ENCODE measurements around the gene DARS2. TPM values are rescaled to one million over a fixed set of nuclear protein-coding genes. Genes with fewer than 3 reads are reported as not detected.
"Not testable (repeated sequence)": the region's sequence is repeated elsewhere in the genome, so short reads cannot be mapped to it uniquely, and the experiment has no call there.

DARS2 gene
- total RNA-seq, 1 donor from 2014 or later, result 11.5 TPM

DNA sequence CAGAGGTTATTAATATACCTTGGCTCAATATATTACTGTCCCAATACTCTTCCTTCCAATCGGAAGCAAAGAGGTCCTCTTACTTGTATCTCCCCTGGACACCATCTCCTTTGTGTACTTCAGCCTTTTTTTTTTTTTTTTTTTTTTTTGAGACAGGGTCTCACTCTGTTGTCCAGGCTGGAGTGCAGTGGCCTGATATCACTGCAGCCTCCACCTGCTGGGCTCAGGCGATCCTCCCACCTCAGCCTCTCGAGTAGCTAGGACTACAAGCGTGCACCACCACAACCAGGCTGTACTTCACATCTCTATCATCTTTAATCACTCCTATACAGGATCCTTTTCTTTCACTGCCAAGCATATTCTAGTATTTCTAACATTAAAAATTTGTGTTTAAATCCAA is 2.8 kb upstream of the DARS2 start:
- Histone ChIP-seq H3K4me3 (ENCODE audit: low read length in 3 of 3) (no peak overlapping the region), H3K27ac (ENCODE audit: low read depth, low read length) (no peak overlapping the region), H3K4me1 (ENCODE audit: control insufficient read depth in 3 of 3, insufficient read depth in 3 of 3, low read length in 3 of 3) (peaks cover 8 to 9% (median 8%) of the 10 kb centered on the region in 3 donors), H3K9me3 (ENCODE audit: control insufficient read depth in 3 of 3, low read length in 3 of 3) (no peaks in the 10 kb centered on the region), H3K27me3 (ENCODE audit: control insufficient read depth in 3 of 3, insufficient read depth in 3 of 3, low read length in 3 of 3) (no peaks in the 10 kb centered on the region), H3K9ac (ENCODE audit: low read depth in 1 of 3, low read length in 3 of 3) (no peak overlapping the region), H3K36me3 (ENCODE audit: control insufficient read depth in 3 of 3, insufficient read depth in 3 of 3, low read length in 3 of 3) (peaks cover 0 to 5% (median 3%) of the 10 kb centered on the region in 3 donors)

DNA sequence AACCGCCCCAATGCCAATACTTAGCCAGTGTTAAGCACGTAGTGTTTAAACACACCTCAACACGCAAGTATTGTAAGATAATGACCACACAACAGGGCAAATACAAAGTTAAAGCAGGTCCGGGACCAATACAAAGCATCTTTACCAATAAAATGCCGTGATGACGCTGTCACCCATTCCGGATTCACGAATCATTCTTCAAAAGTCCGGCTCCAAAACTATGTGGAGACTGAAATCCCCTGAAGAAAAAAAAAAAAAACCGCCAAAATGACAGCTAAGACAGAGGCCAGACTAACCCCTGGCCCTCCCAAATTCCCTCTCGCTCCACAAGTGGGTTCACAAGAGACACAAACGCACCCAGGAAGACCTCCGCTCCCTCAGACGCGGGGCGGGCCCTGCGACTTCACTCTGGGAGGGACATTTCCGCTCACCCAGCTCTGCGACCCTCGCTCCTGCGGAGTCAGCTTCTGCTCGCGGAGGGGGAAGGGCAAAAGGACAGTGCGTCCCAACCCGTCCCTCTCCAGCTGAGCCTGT is 625 bp upstream of the DARS2 start:
- Histone ChIP-seq H3K4me1 (ENCODE audit: control insufficient read depth in 3 of 3, insufficient read depth in 3 of 3, low read length in 3 of 3) (peaks cover 8 to 9% (median 8%) of the 10 kb centered on the region in 3 donors), H3K27ac (ENCODE audit: low read depth, low read length) (peak overlapping the region; percentile 99), H3K4me3 (ENCODE audit: low read length in 3 of 3) (peak overlapping the region; percentile 92 to 100 (median 95)), H3K9me3 (ENCODE audit: control insufficient read depth in 3 of 3, low read length in 3 of 3) (no peaks in the 10 kb centered on the region), H3K27me3 (ENCODE audit: control insufficient read depth in 3 of 3, insufficient read depth in 3 of 3, low read length in 3 of 3) (no peaks in the 10 kb centered on the region), H3K36me3 (ENCODE audit: control insufficient read depth in 3 of 3, insufficient read depth in 3 of 3, low read length in 3 of 3) (peaks cover 0 to 3% (median 0%) of the 10 kb centered on the region in 3 donors), H3K9ac (ENCODE audit: low read depth in 1 of 3, low read length in 3 of 3) (peak overlapping the region; percentile 94 to 98 (median 98))

DNA sequence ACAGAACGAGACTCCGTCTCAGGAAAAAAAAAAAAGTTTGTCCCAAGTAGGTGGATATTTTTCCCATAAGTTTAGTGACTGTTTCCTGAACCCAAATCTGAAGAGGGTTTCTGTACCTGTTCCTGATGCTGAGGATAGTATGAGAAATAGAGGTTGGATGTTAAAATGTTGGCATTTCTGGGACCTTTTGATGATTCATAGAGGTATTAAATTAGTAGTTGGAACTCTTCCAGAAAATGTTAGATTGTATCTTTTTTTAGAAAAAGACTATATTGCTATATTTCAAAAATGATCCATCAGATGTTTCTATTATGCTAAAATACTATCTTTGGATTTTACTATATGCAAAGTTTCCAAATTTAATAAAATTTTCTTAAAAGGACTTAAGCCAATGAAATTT is 3.1 kb downstream of the DARS2 start:
- no peaks in the 10 kb centered on the region for H3K27me3 ChIP-seq (ENCODE audit: control insufficient read depth in 3 of 3, insufficient read depth in 3 of 3, low read length in 3 of 3)
- H3K9me3 ChIP-seq (ENCODE audit: control insufficient read depth in 3 of 3, low read length in 3 of 3), result no peaks in the 10 kb centered on the region
- peaks cover 7 to 9% (median 8%) of the 10 kb centered on the region in 3 donors for H3K36me3 ChIP-seq (ENCODE audit: control insufficient read depth in 3 of 3, insufficient read depth in 3 of 3, low read length in 3 of 3)
- H3K27ac ChIP-seq (ENCODE audit: low read depth, low read length), result no peak overlapping the region
- peaks cover 8 to 9% (median 8%) of the 10 kb centered on the region in 3 donors for H3K4me1 ChIP-seq (ENCODE audit: control insufficient read depth in 3 of 3, insufficient read depth in 3 of 3, low read length in 3 of 3)
- no peak overlapping the region for H3K9ac ChIP-seq (ENCODE audit: low read depth in 1 of 3, low read length in 3 of 3)
- no peak overlapping the region for H3K4me3 ChIP-seq (ENCODE audit: low read length in 3 of 3)

DNA sequence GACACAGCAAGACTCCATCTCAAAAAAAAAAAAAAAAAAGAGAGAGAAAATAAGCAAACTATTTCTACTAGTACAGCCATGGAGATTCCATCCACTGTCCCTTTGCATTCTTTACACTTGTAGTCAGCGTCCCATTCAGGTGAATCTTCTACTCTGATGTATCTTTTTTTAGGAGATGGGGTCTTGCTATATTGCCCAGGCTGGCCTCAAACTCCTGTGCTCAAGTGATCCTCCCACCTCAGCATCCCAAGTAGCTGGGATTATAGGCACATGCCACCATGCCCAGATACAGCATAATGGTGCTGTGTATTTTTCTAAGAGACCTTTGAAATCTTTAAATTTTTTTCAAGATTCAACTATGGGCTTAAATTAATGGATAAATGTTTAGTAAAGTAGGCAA is 8.3 kb downstream of the DARS2 start:
- H3K27me3 ChIP-seq (ENCODE audit: control insufficient read depth in 3 of 3, insufficient read depth in 3 of 3, low read length in 3 of 3), result no peaks in the 10 kb centered on the region
- H3K4me1 ChIP-seq (ENCODE audit: control insufficient read depth in 3 of 3, insufficient read depth in 3 of 3, low read length in 3 of 3), result no peaks in the 10 kb centered on the region
- peaks cover 10 to 24% (median 11%) of the 10 kb centered on the region in 3 donors for H3K36me3 ChIP-seq (ENCODE audit: control insufficient read depth in 3 of 3, insufficient read depth in 3 of 3, low read length in 3 of 3)
- no peak overlapping the region for H3K9ac ChIP-seq (ENCODE audit: low read depth in 1 of 3, low read length in 3 of 3)
- no peak overlapping the region for H3K4me3 ChIP-seq (ENCODE audit: low read length in 3 of 3)
- H3K27ac ChIP-seq (ENCODE audit: low read depth, low read length), result no peak overlapping the region
- no peaks in the 10 kb centered on the region for H3K9me3 ChIP-seq (ENCODE audit: control insufficient read depth in 3 of 3, low read length in 3 of 3)

DNA sequence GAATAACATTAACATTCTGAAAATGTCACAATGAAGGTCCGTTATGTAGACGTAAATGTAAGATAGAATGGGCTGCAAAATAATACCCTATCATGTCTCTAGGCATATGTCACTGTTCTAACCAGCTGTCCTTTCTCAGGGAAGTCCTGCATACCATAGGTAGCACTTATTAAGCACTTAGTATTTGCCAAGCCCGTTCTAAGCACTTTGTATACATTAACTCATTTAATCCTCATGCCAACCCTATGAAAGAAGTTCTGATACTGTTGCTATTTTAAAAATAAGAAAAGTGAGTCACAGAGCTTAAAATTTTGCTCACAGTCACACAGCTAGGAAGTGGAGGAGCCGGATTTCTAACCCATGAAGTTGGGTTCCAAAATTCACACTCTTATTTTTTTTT is 27.6 kb downstream of the DARS2 start:
- H3K9ac ChIP-seq (ENCODE audit: low read depth in 1 of 3, low read length in 3 of 3), result no peak overlapping the region
- H3K27ac ChIP-seq (ENCODE audit: low read depth, low read length), result no peak overlapping the region
- H3K36me3 ChIP-seq (ENCODE audit: control insufficient read depth in 3 of 3, insufficient read depth in 3 of 3, low read length in 3 of 3), result peaks cover 7 to 37% (median 23%) of the 10 kb centered on the region in 3 donors
- H3K27me3 ChIP-seq (ENCODE audit: control insufficient read depth in 3 of 3, insufficient read depth in 3 of 3, low read length in 3 of 3), result no peaks in the 10 kb centered on the region
- H3K4me1 ChIP-seq (ENCODE audit: control insufficient read depth in 3 of 3, insufficient read depth in 3 of 3, low read length in 3 of 3), result no peaks in the 10 kb centered on the region
- H3K9me3 ChIP-seq (ENCODE audit: control insufficient read depth in 3 of 3, low read length in 3 of 3), result no peaks in the 10 kb centered on the region
- no peak overlapping the region for H3K4me3 ChIP-seq (ENCODE audit: low read length in 3 of 3)

DNA sequence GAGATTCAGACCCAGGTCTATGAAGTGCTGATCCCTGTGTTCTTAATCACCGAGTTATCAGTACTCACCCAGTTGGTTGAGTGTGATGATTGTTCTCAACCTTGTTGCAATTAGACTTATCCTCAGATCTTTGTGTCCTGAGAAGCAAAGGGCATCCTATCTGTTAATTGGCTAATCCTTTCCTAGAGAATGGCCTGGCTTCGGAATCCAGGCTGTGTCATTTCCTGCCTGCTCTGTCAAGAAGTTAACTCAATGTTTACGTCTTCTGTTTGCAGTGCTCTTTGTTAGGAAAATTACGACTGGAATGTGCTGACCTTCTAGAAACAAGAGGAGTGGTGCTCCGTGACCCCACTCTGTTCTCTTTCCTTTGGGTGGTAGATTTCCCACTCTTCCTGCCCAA is 28.6 kb downstream of the DARS2 start:
- H3K4me3 ChIP-seq (ENCODE audit: low read length in 3 of 3), result no peak overlapping the region
- H3K36me3 ChIP-seq (ENCODE audit: control insufficient read depth in 3 of 3, insufficient read depth in 3 of 3, low read length in 3 of 3), result peaks cover 7 to 46% (median 32%) of the 10 kb centered on the region in 3 donors
- peak overlapping the region; percentile 28 for H3K27ac ChIP-seq (ENCODE audit: low read depth, low read length)
- H3K9ac ChIP-seq (ENCODE audit: low read depth in 1 of 3, low read length in 3 of 3), result no peak overlapping the region
- no peaks in the 10 kb centered on the region for H3K27me3 ChIP-seq (ENCODE audit: control insufficient read depth in 3 of 3, insufficient read depth in 3 of 3, low read length in 3 of 3)
- H3K4me1 ChIP-seq (ENCODE audit: control insufficient read depth in 3 of 3, insufficient read depth in 3 of 3, low read length in 3 of 3), result no peaks in the 10 kb centered on the region
- no peaks in the 10 kb centered on the region for H3K9me3 ChIP-seq (ENCODE audit: control insufficient read depth in 3 of 3, low read length in 3 of 3)

DNA sequence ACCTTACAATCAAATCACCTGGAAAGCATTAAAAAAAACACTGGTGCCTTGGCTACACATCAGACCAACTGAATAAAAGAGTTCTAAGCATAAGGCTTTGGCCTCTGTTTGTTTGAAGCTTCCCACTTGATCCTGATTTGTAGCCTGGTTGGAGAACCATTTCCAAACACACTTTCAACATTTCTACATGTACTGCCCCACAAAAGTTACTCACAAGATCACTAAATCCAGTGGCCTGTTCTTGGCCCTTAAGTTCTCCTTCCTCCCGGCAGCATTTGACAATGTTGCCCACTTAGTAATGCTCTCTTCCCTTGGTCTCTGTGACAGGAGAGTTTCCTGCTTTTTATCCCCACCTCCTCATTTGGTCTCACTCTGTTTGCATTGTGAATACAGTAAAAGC is 31.5 kb downstream of the DARS2 start:
- Histone ChIP-seq H3K27ac (ENCODE audit: low read depth, low read length) (no peak overlapping the region), H3K27me3 (ENCODE audit: control insufficient read depth in 3 of 3, insufficient read depth in 3 of 3, low read length in 3 of 3) (no peaks in the 10 kb centered on the region), H3K4me1 (ENCODE audit: control insufficient read depth in 3 of 3, insufficient read depth in 3 of 3, low read length in 3 of 3) (no peaks in the 10 kb centered on the region), H3K9ac (ENCODE audit: low read depth in 1 of 3, low read length in 3 of 3) (no peak overlapping the region), H3K36me3 (ENCODE audit: control insufficient read depth in 3 of 3, insufficient read depth in 3 of 3, low read length in 3 of 3) (peaks cover 7 to 56% (median 38%) of the 10 kb centered on the region in 3 donors), H3K9me3 (ENCODE audit: control insufficient read depth in 3 of 3, low read length in 3 of 3) (no peaks in the 10 kb centered on the region), H3K4me3 (ENCODE audit: low read length in 3 of 3) (no peak overlapping the region)

DNA sequence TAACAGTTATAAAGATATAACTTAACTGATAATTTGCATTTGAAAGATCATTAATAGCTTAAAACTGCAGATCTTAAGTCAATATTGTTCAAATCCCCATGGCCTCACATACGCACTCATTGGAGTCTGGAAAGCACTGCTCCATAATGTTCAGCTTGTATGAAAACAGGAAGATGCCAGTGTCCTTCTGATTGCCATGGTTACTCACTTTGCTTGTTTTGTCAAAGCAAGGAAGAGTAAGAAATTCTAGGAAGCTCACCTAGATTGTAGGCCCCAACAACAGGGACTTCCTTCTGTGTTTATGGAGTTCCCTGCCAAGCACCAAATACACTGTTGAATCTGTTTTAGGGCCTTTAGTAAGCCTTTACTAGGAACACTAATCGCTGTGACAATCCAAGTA is 32.4 kb downstream of the DARS2 start:
- no peak overlapping the region for H3K9ac ChIP-seq (ENCODE audit: low read depth in 1 of 3, low read length in 3 of 3)
- H3K27ac ChIP-seq (ENCODE audit: low read depth, low read length), result no peak overlapping the region
- H3K4me1 ChIP-seq (ENCODE audit: control insufficient read depth in 3 of 3, insufficient read depth in 3 of 3, low read length in 3 of 3), result no peaks in the 10 kb centered on the region
- H3K4me3 ChIP-seq (ENCODE audit: low read length in 3 of 3), result no peak overlapping the region
- peaks cover 7 to 60% (median 38%) of the 10 kb centered on the region in 3 donors for H3K36me3 ChIP-seq (ENCODE audit: control insufficient read depth in 3 of 3, insufficient read depth in 3 of 3, low read length in 3 of 3)
- no peaks in the 10 kb centered on the region for H3K9me3 ChIP-seq (ENCODE audit: control insufficient read depth in 3 of 3, low read length in 3 of 3)
- H3K27me3 ChIP-seq (ENCODE audit: control insufficient read depth in 3 of 3, insufficient read depth in 3 of 3, low read length in 3 of 3), result no peaks in the 10 kb centered on the region

DNA sequence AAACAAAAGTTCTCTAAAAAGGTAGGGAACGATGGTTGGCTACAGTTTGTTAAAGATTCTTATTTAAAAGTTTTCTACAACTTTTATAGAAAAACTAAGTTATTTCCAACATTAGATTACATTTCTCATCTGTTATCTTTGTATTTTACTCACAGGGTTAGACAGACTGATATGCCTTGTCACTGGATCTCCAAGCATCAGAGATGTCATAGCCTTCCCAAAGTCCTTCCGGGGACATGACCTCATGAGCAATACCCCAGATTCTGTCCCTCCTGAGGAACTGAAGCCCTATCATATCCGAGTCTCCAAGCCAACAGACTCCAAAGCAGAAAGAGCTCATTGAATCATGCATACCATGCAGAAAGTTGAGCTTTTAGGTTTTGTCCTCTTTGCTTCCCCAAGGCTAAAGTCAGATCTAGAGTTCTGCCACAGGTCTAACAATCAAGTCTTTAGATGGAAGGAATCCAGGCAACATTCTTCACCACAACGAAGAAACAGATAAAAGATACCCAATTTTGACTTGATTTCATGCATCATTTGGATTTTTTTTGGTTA is 33.0 kb downstream of the DARS2 start:
- Histone ChIP-seq H3K36me3 (ENCODE audit: control insufficient read depth in 3 of 3, insufficient read depth in 3 of 3, low read length in 3 of 3) (peaks cover 10 to 60% (median 39%) of the 10 kb centered on the region in 3 donors), H3K9me3 (ENCODE audit: control insufficient read depth in 3 of 3, low read length in 3 of 3) (no peaks in the 10 kb centered on the region), H3K9ac (ENCODE audit: low read depth in 1 of 3, low read length in 3 of 3) (no peak overlapping the region), H3K27ac (ENCODE audit: low read depth, low read length) (no peak overlapping the region), H3K4me3 (ENCODE audit: low read length in 3 of 3) (no peak overlapping the region), H3K4me1 (ENCODE audit: control insufficient read depth in 3 of 3, insufficient read depth in 3 of 3, low read length in 3 of 3) (no peaks in the 10 kb centered on the region), H3K27me3 (ENCODE audit: control insufficient read depth in 3 of 3, insufficient read depth in 3 of 3, low read length in 3 of 3) (no peaks in the 10 kb centered on the region)

DNA sequence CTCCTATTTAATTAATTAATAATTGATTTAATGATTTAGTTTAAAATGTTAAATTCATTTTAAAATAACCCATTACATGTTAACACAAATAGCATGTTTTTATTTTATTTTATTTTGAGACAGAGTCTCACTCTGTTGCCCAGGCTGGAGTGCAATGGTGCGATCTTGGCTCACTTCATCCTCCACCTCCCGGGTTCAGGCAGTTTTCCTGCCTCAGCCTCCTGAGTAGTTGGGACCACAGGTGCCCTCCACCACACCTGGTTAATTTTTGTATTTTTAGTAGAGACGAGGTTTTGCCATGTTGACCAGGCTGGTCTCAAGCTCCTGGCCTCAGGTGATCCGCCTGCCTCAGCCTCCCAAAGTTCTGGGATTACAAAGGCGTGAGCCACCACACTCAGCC is 35.1 kb downstream of the DARS2 start:
- H3K36me3 ChIP-seq (ENCODE audit: control insufficient read depth in 3 of 3, insufficient read depth in 3 of 3, low read length in 3 of 3), result peaks cover 16 to 62% (median 48%) of the 10 kb centered on the region in 3 donors
- not testable (repeated sequence) for H3K9ac ChIP-seq (ENCODE audit: low read depth in 1 of 3, low read length in 3 of 3); H3K27me3 ChIP-seq (ENCODE audit: control insufficient read depth in 3 of 3, insufficient read depth in 3 of 3, low read length in 3 of 3); H3K9me3 ChIP-seq (ENCODE audit: control insufficient read depth in 3 of 3, low read length in 3 of 3); H3K4me1 ChIP-seq (ENCODE audit: control insufficient read depth in 3 of 3, insufficient read depth in 3 of 3, low read length in 3 of 3); H3K27ac ChIP-seq (ENCODE audit: low read depth, low read length); H3K4me3 ChIP-seq (ENCODE audit: low read length in 3 of 3)

Measured in skeletal muscle tissue (tissue), 4 donors.